ENCODE data around the gene ACTR3C. TPM values are rescaled to one million over a fixed set of nuclear protein-coding genes. Genes with fewer than 3 reads are reported as not detected.
"Not testable (repeated sequence)": the region's sequence is repeated elsewhere in the genome, so short reads cannot be mapped to it uniquely, and the experiment has no call there.

The ACTR3C gene
- total RNA-seq, 1 experiment from 2014 or later: not detected

GRCh38 chr7:150323682-150324372 is 482 bp upstream of the ACTR3C start:
- Histone ChIP-seq H3K27me3 (replicated peaks) (no peaks in the 10 kb centered on the region), H3K36me3 (no peaks in the 10 kb centered on the region), H3K4me3 (no peak overlapping the region), H3K4me1 (replicated peaks) (no peaks in the 10 kb centered on the region), H3K27ac (no peak overlapping the region), H3K9me3 (replicated peaks) (no peaks in the 10 kb centered on the region)
- DNase-seq (ENCODE audit: low read depth in 1 of 2, low spot score in 2 of 2): no peak

GRCh38 chr7:150322114-150322832 is 1.1 kb downstream of the ACTR3C start:
- Histone ChIP-seq H3K27me3 (replicated peaks) (no peaks in the 10 kb centered on the region), H3K4me1 (replicated peaks) (no peaks in the 10 kb centered on the region), H3K4me3 (no peak overlapping the region), H3K9me3 (replicated peaks) (no peaks in the 10 kb centered on the region), H3K27ac (no peak overlapping the region), H3K36me3 (no peaks in the 10 kb centered on the region)
- no peak for DNase-seq (ENCODE audit: low read depth in 1 of 2, low spot score in 2 of 2)

GRCh38 chr7:150321788-150322113 is 1.6 kb downstream of the ACTR3C start:
- Histone ChIP-seq H3K27me3 (replicated peaks) (no peaks in the 10 kb centered on the region), H3K4me1 (replicated peaks) (no peaks in the 10 kb centered on the region), H3K9me3 (replicated peaks) (no peaks in the 10 kb centered on the region), H3K27ac (no peak overlapping the region), H3K4me3 (no peak overlapping the region), H3K36me3 (no peaks in the 10 kb centered on the region)
- no peak for DNase-seq (ENCODE audit: low read depth in 1 of 2, low spot score in 2 of 2)

GRCh38 chr7:150317748-150318444 is 5.4 kb downstream of the ACTR3C start:
- peak in 1 of 2 experiments; percentile 14 for DNase-seq (ENCODE audit: low read depth in 1 of 2, low spot score in 2 of 2)
- no peaks in the 10 kb centered on the region for H3K9me3 ChIP-seq (replicated peaks)
- peaks cover 6% of the 10 kb centered on the region for H3K4me1 ChIP-seq (replicated peaks)
- no peaks in the 10 kb centered on the region for H3K27me3 ChIP-seq (replicated peaks)
- H3K4me3 ChIP-seq: no peak overlapping the region
- no peaks in the 10 kb centered on the region for H3K36me3 ChIP-seq
- H3K27ac ChIP-seq: no peak overlapping the region

GRCh38 chr7:150316987-150317386 is 6.4 kb downstream of the ACTR3C start:
- H3K27me3 ChIP-seq (replicated peaks); DNase-seq (ENCODE audit: low read depth in 1 of 2, low spot score in 2 of 2); H3K36me3 ChIP-seq; H3K4me3 ChIP-seq; H3K27ac ChIP-seq; H3K9me3 ChIP-seq (replicated peaks): not testable (repeated sequence)
- H3K4me1 ChIP-seq (replicated peaks): peaks cover 10% of the 10 kb centered on the region

- no peak for DNase-seq (ENCODE audit: low read depth in 1 of 2, low spot score in 2 of 2)
- Histone ChIP-seq H3K9me3 (replicated peaks) (no peaks in the 10 kb centered on the region), H3K4me3 (no peak overlapping the region), H3K27ac (no peak overlapping the region), H3K36me3 (no peaks in the 10 kb centered on the region), H3K27me3 (replicated peaks) (no peaks in the 10 kb centered on the region), H3K4me1 (replicated peaks) (peaks cover 10% of the 10 kb centered on the region)
Measured at GRCh38 chr7:150314639-150315239, 8.6 kb downstream of the ACTR3C start.

GRCh38 chr7:150313870-150314269 is 9.5 kb downstream of the ACTR3C start:
- no peaks in the 10 kb centered on the region for H3K27me3 ChIP-seq (replicated peaks)
- no peak overlapping the region for H3K4me3 ChIP-seq
- no peak overlapping the region for H3K27ac ChIP-seq
- no peaks in the 10 kb centered on the region for H3K36me3 ChIP-seq
- no peaks in the 10 kb centered on the region for H3K9me3 ChIP-seq (replicated peaks)
- DNase-seq (ENCODE audit: low read depth in 1 of 2, low spot score in 2 of 2): no peak
- peaks cover 10% of the 10 kb centered on the region for H3K4me1 ChIP-seq (replicated peaks)

- peaks cover 10% of the 10 kb centered on the region for H3K4me1 ChIP-seq (replicated peaks)
- H3K27ac ChIP-seq: 0 out of 2 replicates have a peak overlapping the region, but pooled peaks have one; percentile 40
- no peak for DNase-seq (ENCODE audit: low read depth in 1 of 2, low spot score in 2 of 2)
- H3K9me3 ChIP-seq (replicated peaks): no peaks in the 10 kb centered on the region
- H3K36me3 ChIP-seq: no peaks in the 10 kb centered on the region
- H3K27me3 ChIP-seq (replicated peaks): no peaks in the 10 kb centered on the region
- H3K4me3 ChIP-seq: no peak overlapping the region
Measured at GRCh38 chr7:150313367-150313809, 10.0 kb downstream of the ACTR3C start.

GRCh38 chr7:150312649-150313366 is 10.5 kb downstream of the ACTR3C start:
- Histone ChIP-seq H3K4me1 (replicated peaks) (peaks cover 10% of the 10 kb centered on the region), H3K27ac (0 out of 2 replicates have a peak overlapping the region, but pooled peaks have one; percentile 40)
- not testable (repeated sequence) for H3K36me3 ChIP-seq; H3K9me3 ChIP-seq (replicated peaks); H3K4me3 ChIP-seq; H3K27me3 ChIP-seq (replicated peaks)
- DNase-seq (ENCODE audit: low read depth in 1 of 2, low spot score in 2 of 2): peak in 1 of 2 experiments; percentile 24

GRCh38 chr7:150311711-150312110 is 11.6 kb downstream of the ACTR3C start:
- Histone ChIP-seq H3K27ac (no peak overlapping the region), H3K9me3 (replicated peaks) (no peaks in the 10 kb centered on the region), H3K27me3 (replicated peaks) (no peaks in the 10 kb centered on the region), H3K36me3 (no peaks in the 10 kb centered on the region), H3K4me3 (no peak overlapping the region), H3K4me1 (replicated peaks) (peaks cover 10% of the 10 kb centered on the region)
- DNase-seq (ENCODE audit: low read depth in 1 of 2, low spot score in 2 of 2): no peak

- H3K27me3 ChIP-seq (replicated peaks): no peaks in the 10 kb centered on the region
- DNase-seq (ENCODE audit: low read depth in 1 of 2, low spot score in 2 of 2): no peak
- peaks cover 10% of the 10 kb centered on the region for H3K4me1 ChIP-seq (replicated peaks)
Measured at GRCh38 chr7:150311146-150311545, 12.2 kb downstream of the ACTR3C start.

GRCh38 chr7:150308575-150308974 is 14.8 kb downstream of the ACTR3C start:
- peaks cover 10% of the 10 kb centered on the region for H3K4me1 ChIP-seq (replicated peaks)
- H3K4me3 ChIP-seq: no peak overlapping the region
- H3K27me3 ChIP-seq (replicated peaks): no peaks in the 10 kb centered on the region
- no peak for DNase-seq (ENCODE audit: low read depth in 1 of 2, low spot score in 2 of 2)
- H3K27ac ChIP-seq: no peak overlapping the region
- H3K9me3 ChIP-seq (replicated peaks): no peaks in the 10 kb centered on the region
- no peaks in the 10 kb centered on the region for H3K36me3 ChIP-seq

More at GRCh38 chr7:150311146-150311545, 12.2 kb downstream of the ACTR3C start:
- Histone ChIP-seq H3K4me3 (no peak overlapping the region), H3K27ac (no peak overlapping the region), H3K36me3 (no peaks in the 10 kb centered on the region), H3K9me3 (replicated peaks) (no peaks in the 10 kb centered on the region)

GRCh38 chr7:150307904-150308303 is 15.4 kb downstream of the ACTR3C start:
- Histone ChIP-seq H3K4me3 (no peak overlapping the region), H3K9me3 (replicated peaks) (no peaks in the 10 kb centered on the region), H3K36me3 (no peaks in the 10 kb centered on the region), H3K27me3 (replicated peaks) (no peaks in the 10 kb centered on the region), H3K27ac (no peak overlapping the region), H3K4me1 (replicated peaks) (peaks cover 4% of the 10 kb centered on the region)
- DNase-seq (ENCODE audit: low read depth in 1 of 2, low spot score in 2 of 2): no peak

Data from SJSA1 (cell line).